H1 (cell line): Measurements from ENCODE around the gene HOMER2. TPM values are rescaled to one million over a fixed set of nuclear protein-coding genes. Genes with fewer than 3 reads are reported as not detected.

Experiments
- CTCF ChIA-PET: fragments of 300-600 bp; sonication (Branson Sonifier 250); formaldehyde crosslinking; loops from one replicate; lab custom pipeline; 2021; ENCODE audit not compliant: partially characterized antibody; lab: Charles Lee
- POLR2A ChIA-PET: fragments of 300-600 bp; sonication (Branson Sonifier 250); formaldehyde crosslinking; loops from one replicate; lab custom pipeline; 2021; ENCODE audit warnings: inconsistent platforms; ENCODE audit not compliant: partially characterized antibody; lab: Charles Lee
- DNase-seq, 2 experiments: peaks; one replicate each; pipeline versions ENCODE4 v3.0.0 to v3.0.0-alpha.2; 2010 to 2022; ENCODE audit warnings: low spot score in 2 of 2, low read depth in 1 of 2, mixed read lengths in 1 of 2
- FAIRE-seq: peaks from 2 replicates; lab custom pipeline; 2011; peaks lifted over from hg19 to GRCh38; lab: Jason Lieb, UNC
- H2AFZ ChIP-seq: 2 replicates; pipeline ENCODE4 v1.8.1; 2012; ENCODE audit warnings: low read length, inconsistent platforms
- H2AK5ac ChIP-seq: 2 replicates; pipeline ENCODE4 v1.6.1; 2013; ENCODE audit warnings: low read depth, low read length
- H2BK120ac ChIP-seq: replicated peaks from 2 replicates; pipeline ENCODE3; 2013; ENCODE audit warnings: low read depth, low read length, inconsistent platforms
- H2BK12ac ChIP-seq: 2 replicates; pipeline ENCODE4 v1.6.1; 2013; ENCODE audit warnings: low read depth, low read length
- H2BK15ac ChIP-seq: 2 replicates; pipeline ENCODE4 v1.6.1; 2013; ENCODE audit warnings: low read length
- H2BK20ac ChIP-seq: 2 replicates; pipeline ENCODE4 v1.6.1; 2013; ENCODE audit warnings: low read length
- H2BK5ac ChIP-seq: 2 replicates; pipeline ENCODE4 v1.6.1; 2013; ENCODE audit warnings: low read depth, low read length
- H3K14ac ChIP-seq: 2 replicates; pipeline ENCODE4 v1.6.1; 2013; ENCODE audit warnings: inconsistent platforms; ENCODE audit not compliant: insufficient read length
- H3K18ac ChIP-seq: 2 replicates; pipeline ENCODE4 v1.6.1; 2013; ENCODE audit warnings: low read length; ENCODE audit errors: extremely low read depth
- H3K23ac ChIP-seq: 2 replicates; pipeline ENCODE4 v1.6.1; 2013; ENCODE audit warnings: inconsistent platforms; ENCODE audit not compliant: insufficient read length
- H3K23me2 ChIP-seq: 2 replicates; pipeline ENCODE4 v1.6.1; 2013; ENCODE audit warnings: low read depth, low read length
- H3K27ac ChIP-seq: 2 replicates; pipeline ENCODE4 v1.6.1; 2011; ENCODE audit warnings: low read depth, low read length, inconsistent platforms
- H3K27me3 ChIP-seq, 4 experiments: replicated peaks in 1 of 4; 1 replicate in 1 of 4; 2 replicates in 3 of 4; pipeline versions ENCODE4 v1.6.1 to v1.8.1; 2011 to 2013; ENCODE audit warnings: low read length in 3 of 4, mild to moderate bottlenecking in 3 of 4, inconsistent platforms in 2 of 4, mixed read lengths in 2 of 4, moderate library complexity in 1 of 4; ENCODE audit not compliant: control insufficient read depth in 3 of 4, insufficient read depth in 3 of 4; ENCODE audit errors: extremely low read depth in 1 of 4
- H3K36me3 ChIP-seq, 4 experiments: 2 replicates each; pipeline versions ENCODE4 v1.6.1 to v1.8.1; 2011 to 2013; ENCODE audit warnings: mild to moderate bottlenecking in 4 of 4, low read length in 3 of 4, moderate library complexity in 2 of 4, control low read depth in 1 of 4, inconsistent platforms in 1 of 4; ENCODE audit not compliant: insufficient read depth in 4 of 4, control insufficient read depth in 2 of 4
- H3K4ac ChIP-seq: replicated peaks from 2 replicates; pipeline ENCODE3; 2013; ENCODE audit warnings: low read length, low read depth, mixed read lengths, inconsistent platforms; ENCODE audit not compliant: insufficient read length
- H3K4me1 ChIP-seq, 4 experiments: replicated peaks in 1 of 4; 1 replicate in 1 of 4; 2 replicates in 3 of 4; pipeline versions ENCODE4 v1.6.1 to v1.8.1; 2011 to 2013; ENCODE audit warnings: low read length in 3 of 4, inconsistent platforms in 2 of 4, mixed read lengths in 1 of 4; ENCODE audit not compliant: insufficient read depth in 4 of 4, control insufficient read depth in 3 of 4
- H3K4me2 ChIP-seq, 2 experiments: 2 replicates each; pipeline versions ENCODE4 v1.6.1 to v1.8.1; 2011 to 2013; ENCODE audit warnings: low read depth in 2 of 2, low read length in 2 of 2, control low read depth in 1 of 2, inconsistent platforms in 1 of 2, mild to moderate bottlenecking in 1 of 2; ENCODE audit not compliant: insufficient read depth in 1 of 2
- H3K4me3 ChIP-seq, 4 experiments: fragments of 200-600, 300-600 bp in 1 of 4; sonication (generic), shearing (Covaris generic), sonication (Bioruptor Twin) in 1 of 4; 2 replicates each; pipeline versions ENCODE4 v1.5.1 to v1.8.1; 2011 to 2016; ENCODE audit warnings: low read length in 4 of 4, low read depth in 3 of 4, control low read depth in 2 of 4, inconsistent platforms in 2 of 4, mild to moderate bottlenecking in 2 of 4, mixed read lengths in 1 of 4, moderate library complexity in 1 of 4; ENCODE audit not compliant: insufficient read depth in 2 of 4; ENCODE audit errors: extremely low read depth in 1 of 4
- H3K56ac ChIP-seq: replicated peaks from 2 replicates; pipeline ENCODE3; 2013; ENCODE audit warnings: low read depth, mild to moderate bottlenecking, mixed read lengths, low read length, inconsistent platforms; ENCODE audit not compliant: insufficient read length
- H3K79me1 ChIP-seq: 2 replicates; pipeline ENCODE4 v1.6.1; 2013; ENCODE audit warnings: low read depth, low read length, control low read depth
- H3K79me2 ChIP-seq, 2 experiments: 2 replicates each; pipeline versions ENCODE4 v1.6.1 to v1.8.1; 2012 to 2013; ENCODE audit warnings: low read length in 2 of 2, mild to moderate bottlenecking in 2 of 2, inconsistent platforms in 1 of 2; ENCODE audit not compliant: insufficient read depth in 2 of 2, control insufficient read depth in 1 of 2
- H3K9ac ChIP-seq, 4 experiments: replicated peaks in 1 of 4; 1 replicate in 1 of 4; 2 replicates in 3 of 4; pipeline versions ENCODE4 v1.6.1 to v1.8.1; 2011 to 2013; ENCODE audit warnings: low read depth in 3 of 4, low read length in 3 of 4, control low read depth in 2 of 4, mild to moderate bottlenecking in 2 of 4, moderate library complexity in 2 of 4, inconsistent platforms in 1 of 4; ENCODE audit errors: extremely low read depth in 1 of 4
- H3K9me3 ChIP-seq, 2 experiments: 2 replicates each; pipeline versions ENCODE4 v1.6.1 to v1.8.1; 2012 to 2013; ENCODE audit warnings: mild to moderate bottlenecking in 2 of 2, moderate library complexity in 2 of 2, control low read depth in 1 of 2, inconsistent platforms in 1 of 2, low read depth in 1 of 2, low read length in 1 of 2, mixed read lengths in 1 of 2; ENCODE audit not compliant: insufficient read depth in 2 of 2
- H4K20me1 ChIP-seq, 2 experiments: replicated peaks in 1 of 2; 2 replicates each; pipeline versions ENCODE3 to v1.8.1; 2011 to 2013; ENCODE audit warnings: inconsistent platforms in 2 of 2, low read length in 2 of 2, mild to moderate bottlenecking in 1 of 2; ENCODE audit not compliant: insufficient read depth in 2 of 2, control insufficient read depth in 1 of 2
- H4K5ac ChIP-seq: 2 replicates; pipeline ENCODE4 v1.6.1; 2013; ENCODE audit warnings: low read length, low read depth, mixed read lengths, inconsistent platforms; ENCODE audit not compliant: insufficient read length
- H4K8ac ChIP-seq: 2 replicates; pipeline ENCODE4 v1.8.0; 2013; ENCODE audit warnings: mild to moderate bottlenecking, moderate library complexity, low read length, inconsistent platforms; ENCODE audit not compliant: insufficient read depth; ENCODE audit errors: extremely low read depth
- H4K91ac ChIP-seq: replicated peaks from 2 replicates; pipeline ENCODE3; 2013; ENCODE audit warnings: low read length, mixed read lengths, inconsistent platforms; ENCODE audit not compliant: insufficient read length
- CEBPB ChIP-seq: IDR thresholded peaks from 2 replicates; pipeline ENCODE4 v1.6.1; 2012; ENCODE audit warnings: low read depth, low read length
- RFX5 ChIP-seq: IDR thresholded peaks from 2 replicates; pipeline ENCODE4 v1.6.1; 2011; ENCODE audit warnings: low read depth, low read length, improper control_type of control experiment, borderline replicate concordance
- WGBS, 2 experiments: shearing (Covaris generic) in 1 of 2; methylation state at CpG; one replicate each; pipeline versions ENCODE4 v1.1.6 to v1.1.7; 2013 to 2015; ENCODE audit warnings: low lambda C conversion rate in 2 of 2, mixed read lengths in 2 of 2, inconsistent platforms in 1 of 2, low coverage in 1 of 2, missing lambda C conversion rate in 1 of 2; ENCODE audit not compliant: insufficient replicate concordance in 2 of 2, insufficient coverage in 1 of 2, insufficient read length in 1 of 2; ENCODE audit errors: extremely low coverage in 1 of 2, missing lambda C conversion rate in 1 of 2; 5-methylcytosine and 5-hydroxymethylcytosine counted together
- polyA plus RNA-seq, 7 experiments: library from polyadenylated mRNA; depleted of rRNA in 3 of 7; stranded (reverse) in 5 of 7; unstranded in 2 of 7; fragments of >200 nt in 5 of 7; fragments of 200-250 nt in 2 of 7; gene quantifications; 1 replicate in 5 of 7; 2 replicates in 1 of 7; 4 replicates in 1 of 7; pipeline versions ENCODE4 v1.2.1 to v1.2.3, GENCODE V29; 2011 to 2013; ENCODE audit warnings: missing spikeins in 2 of 7, mixed read lengths in 2 of 7
- total RNA-seq: library from RNA; stranded (reverse); fragmentation: NEBNext Ultra II Directional; extraction: Animal tissue kit (Norgen Biotek cat#: 25700); gene quantifications from 2 replicates; pipeline ENCODE4 v1.2.1, GENCODE V29; 2021

Gene HOMER2
- total and polyA plus RNA-seq, 2 of the 8 experiments (the other 6 are each of a cell fraction or from before 2014, with no cell fraction given), result 12.5 to 27.6 TPM

DNA sequence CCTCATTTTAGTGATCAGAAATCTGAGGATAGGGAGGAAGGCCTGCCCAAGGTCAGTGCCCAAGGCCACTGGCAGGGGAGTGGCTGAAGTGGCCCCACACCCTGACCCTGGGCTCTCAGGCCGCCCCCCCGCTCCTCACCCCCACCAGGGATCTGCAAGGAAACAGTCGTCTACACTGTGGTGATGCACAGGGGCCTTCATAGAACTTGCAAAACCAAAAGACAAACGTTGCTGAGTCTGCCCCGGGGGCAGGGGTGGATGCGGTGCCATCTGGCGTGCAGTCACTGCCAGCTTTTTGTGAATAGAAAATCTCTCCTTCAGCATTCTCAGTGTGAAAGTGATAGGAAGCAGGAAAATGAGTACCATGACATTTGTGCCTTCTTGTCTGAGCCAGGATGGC, 101.8 kb downstream of the HOMER2 start:
- no peaks in the 10 kb centered on the region for H3K9me3 ChIP-seq
- no peak overlapping the region for H4K5ac ChIP-seq
- WGBS, 2 experiments, result 88% methylated on average over 7 of the region's 7 CpGs; no CpG with 5 or more reads in 1 of the 2 experiments
- H2BK120ac ChIP-seq, result no peak overlapping the region
- ChIA-PET POLR2A (no interaction called here), CTCF (interaction anchor here (0.6 to 2.4 kb wide), 13 partner anchors 10 to 267 kb away, joined by 3 to 12 read pairs (median 4); partner anchors contain the start of gene C15orf40)
- H3K4me2 ChIP-seq, result no peak overlapping the region
- H3K4me3 ChIP-seq, result no peak overlapping the region
- no peak overlapping the region for H2BK5ac ChIP-seq
- no peak overlapping the region for H3K4ac ChIP-seq
- no peak overlapping the region for H3K56ac ChIP-seq
- H3K23me2 ChIP-seq, result no peaks in the 10 kb centered on the region
- no peak overlapping the region for H2BK20ac ChIP-seq
- no peak overlapping the region for H3K23ac ChIP-seq
- H4K20me1 ChIP-seq, result no peaks in the 10 kb centered on the region
- H2BK12ac ChIP-seq, result no peak overlapping the region
- no peaks in the 10 kb centered on the region for H3K36me3 ChIP-seq
- no peak overlapping the region for H4K8ac ChIP-seq
- H3K18ac ChIP-seq, result no peak overlapping the region
- no peak overlapping the region for H3K9ac ChIP-seq
- H2AK5ac ChIP-seq, result no peak overlapping the region
- H2BK15ac ChIP-seq, result no peak overlapping the region
- DNase-seq, result no peak
- TF ChIP-seq RFX5, result no peak
- no peak for TF ChIP-seq CEBPB
- H4K91ac ChIP-seq, result no peak overlapping the region
- no peak for FAIRE-seq
- no peak overlapping the region for H3K14ac ChIP-seq
- H3K79me1 ChIP-seq, result no peaks in the 10 kb centered on the region
- no peaks in the 10 kb centered on the region for H3K27me3 ChIP-seq
- no peak overlapping the region for H3K27ac ChIP-seq
- H3K79me2 ChIP-seq, result no peaks in the 10 kb centered on the region
- H3K4me1 ChIP-seq, result peaks cover 0 to 7% (median 3%) of the 10 kb centered on the region in 4 experiments; a peak in 5 of 7 replicates
- H2AFZ ChIP-seq, result no peak overlapping the region
